Measurements from ENCODE around the gene RAE1.

DNA sequence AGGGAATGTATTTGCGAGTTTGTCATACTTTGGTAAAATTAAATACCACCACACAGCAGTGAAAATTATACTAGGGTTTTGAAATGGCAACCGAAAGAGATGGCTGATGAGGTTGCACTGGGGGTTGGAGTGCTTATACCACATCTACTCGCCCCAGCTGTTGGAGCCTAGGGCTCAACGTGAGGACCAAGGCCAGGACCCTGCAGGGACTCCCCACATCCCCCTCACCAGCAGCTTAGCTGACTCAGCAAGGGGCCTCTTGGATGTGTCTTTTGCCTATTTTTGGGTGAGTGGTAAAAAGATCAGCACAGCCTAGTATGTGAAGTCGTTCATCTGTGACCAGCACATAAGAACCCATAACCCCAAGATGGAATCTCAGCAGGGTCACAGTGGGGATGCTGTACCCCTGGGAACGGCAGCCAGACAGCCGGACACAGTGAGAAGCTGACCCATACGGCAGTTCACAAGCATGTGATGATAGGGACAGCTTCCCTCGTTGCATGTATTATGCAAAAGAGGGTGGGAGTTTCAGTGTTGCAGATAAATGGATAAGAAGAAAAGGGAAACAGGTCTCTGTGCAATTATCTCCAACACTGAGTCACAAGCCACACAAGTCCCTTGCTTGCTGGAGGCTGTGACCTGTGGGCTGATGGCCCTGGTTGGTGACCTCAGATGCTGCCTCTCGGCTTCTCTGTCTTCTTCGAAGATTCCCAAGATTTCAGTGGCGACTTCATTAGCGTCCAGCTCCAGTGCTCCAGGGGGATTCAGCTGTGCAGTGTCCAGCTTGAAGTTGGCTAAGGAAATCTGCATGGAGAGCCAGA lies 42.4 kb upstream of the RAE1 start:
- TF ChIP-seq, protein P1, sequence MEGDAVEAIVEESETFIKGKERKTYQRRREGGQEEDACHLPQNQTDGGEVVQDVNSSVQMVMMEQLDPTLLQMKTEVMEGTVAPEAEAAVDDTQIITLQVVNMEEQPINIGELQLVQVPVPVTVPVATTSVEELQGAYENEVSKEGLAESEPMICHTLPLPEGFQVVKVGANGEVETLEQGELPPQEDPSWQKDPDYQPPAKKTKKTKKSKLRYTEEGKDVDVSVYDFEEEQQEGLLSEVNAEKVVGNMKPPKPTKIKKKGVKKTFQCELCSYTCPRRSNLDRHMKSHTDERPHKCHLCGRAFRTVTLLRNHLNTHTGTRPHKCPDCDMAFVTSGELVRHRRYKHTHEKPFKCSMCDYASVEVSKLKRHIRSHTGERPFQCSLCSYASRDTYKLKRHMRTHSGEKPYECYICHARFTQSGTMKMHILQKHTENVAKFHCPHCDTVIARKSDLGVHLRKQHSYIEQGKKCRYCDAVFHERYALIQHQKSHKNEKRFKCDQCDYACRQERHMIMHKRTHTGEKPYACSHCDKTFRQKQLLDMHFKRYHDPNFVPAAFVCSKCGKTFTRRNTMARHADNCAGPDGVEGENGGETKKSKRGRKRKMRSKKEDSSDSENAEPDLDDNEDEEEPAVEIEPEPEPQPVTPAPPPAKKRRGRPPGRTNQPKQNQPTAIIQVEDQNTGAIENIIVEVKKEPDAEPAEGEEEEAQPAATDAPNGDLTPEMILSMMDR (IDR thresholded peaks at IDR 0.05; ENCODE audit: poor library complexity): no peak
- no peak for TF ChIP-seq EZH2 (IDR thresholded peaks at IDR 0.05; ENCODE audit: borderline replicate concordance)
- no peak for TF ChIP-seq EZH2phosphoT487 (IDR thresholded peaks at IDR 0.05; ENCODE audit: low read depth, severe bottlenecking, unreplicated experiment)
